ENCODE results near the gene KCNQ5.

DNA sequence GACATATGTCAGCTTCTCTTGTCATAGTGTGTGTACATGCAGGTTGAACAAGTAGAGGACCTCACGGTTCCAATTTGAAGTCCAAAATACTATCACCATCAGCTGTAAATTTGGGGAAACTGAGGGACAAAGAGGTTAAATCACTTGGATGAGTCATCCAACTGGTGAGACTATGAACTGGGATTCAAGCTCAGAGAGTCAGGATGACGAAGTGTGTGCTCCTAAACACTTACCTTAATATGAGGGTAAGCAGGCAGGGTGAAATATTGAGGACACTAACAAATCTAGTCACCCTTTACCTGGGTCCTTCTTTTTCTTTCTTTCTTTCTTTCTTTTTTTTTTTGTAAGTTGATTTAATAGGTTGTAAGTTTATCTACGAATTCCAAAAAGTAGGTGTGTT lies 198.3 kb downstream of the KCNQ5 start:
- TF ChIP-seq, protein P1, sequence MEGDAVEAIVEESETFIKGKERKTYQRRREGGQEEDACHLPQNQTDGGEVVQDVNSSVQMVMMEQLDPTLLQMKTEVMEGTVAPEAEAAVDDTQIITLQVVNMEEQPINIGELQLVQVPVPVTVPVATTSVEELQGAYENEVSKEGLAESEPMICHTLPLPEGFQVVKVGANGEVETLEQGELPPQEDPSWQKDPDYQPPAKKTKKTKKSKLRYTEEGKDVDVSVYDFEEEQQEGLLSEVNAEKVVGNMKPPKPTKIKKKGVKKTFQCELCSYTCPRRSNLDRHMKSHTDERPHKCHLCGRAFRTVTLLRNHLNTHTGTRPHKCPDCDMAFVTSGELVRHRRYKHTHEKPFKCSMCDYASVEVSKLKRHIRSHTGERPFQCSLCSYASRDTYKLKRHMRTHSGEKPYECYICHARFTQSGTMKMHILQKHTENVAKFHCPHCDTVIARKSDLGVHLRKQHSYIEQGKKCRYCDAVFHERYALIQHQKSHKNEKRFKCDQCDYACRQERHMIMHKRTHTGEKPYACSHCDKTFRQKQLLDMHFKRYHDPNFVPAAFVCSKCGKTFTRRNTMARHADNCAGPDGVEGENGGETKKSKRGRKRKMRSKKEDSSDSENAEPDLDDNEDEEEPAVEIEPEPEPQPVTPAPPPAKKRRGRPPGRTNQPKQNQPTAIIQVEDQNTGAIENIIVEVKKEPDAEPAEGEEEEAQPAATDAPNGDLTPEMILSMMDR (conservative IDR thresholded peaks at IDR 0.05 in 1 of 2, IDR thresholded peaks at IDR 0.05 in 1 of 2; ENCODE audit: low read depth in 1 of 2, low read length in 2 of 2) = no peak
- TF ChIP-seq EZH2 (IDR thresholded peaks at IDR 0.05; ENCODE audit: low read length, missing control alignments) = no peak
